H1 (cell line): ENCODE data around the gene TOPORS. TPM values are rescaled to one million over a fixed set of nuclear protein-coding genes. Genes with fewer than 3 reads are reported as not detected.

Source experiments
- CTCF ChIA-PET: fragments of 300-600 bp; sonication (Branson Sonifier 250); formaldehyde crosslinking; loops from one replicate; lab custom pipeline; 2021; ENCODE audit not compliant: partially characterized antibody; lab: Charles Lee
- POLR2A ChIA-PET: fragments of 300-600 bp; sonication (Branson Sonifier 250); formaldehyde crosslinking; loops from one replicate; lab custom pipeline; 2021; ENCODE audit warnings: inconsistent platforms; ENCODE audit not compliant: partially characterized antibody; lab: Charles Lee
- DNase-seq, 2 experiments: peaks; one replicate each; pipeline versions ENCODE4 v3.0.0 to v3.0.0-alpha.2; 2010 to 2022; ENCODE audit warnings: low spot score in 2 of 2, low read depth in 1 of 2, mixed read lengths in 1 of 2
- FAIRE-seq: peaks from 2 replicates; lab custom pipeline; 2011; peaks lifted over from hg19 to GRCh38; lab: Jason Lieb, UNC
- H2AFZ ChIP-seq: 2 replicates; pipeline ENCODE4 v1.8.1; 2012; ENCODE audit warnings: low read length, inconsistent platforms
- H2AK5ac ChIP-seq: 2 replicates; pipeline ENCODE4 v1.6.1; 2013; ENCODE audit warnings: low read depth, low read length
- H2BK120ac ChIP-seq: replicated peaks from 2 replicates; pipeline ENCODE3; 2013; ENCODE audit warnings: low read depth, low read length, inconsistent platforms
- H2BK12ac ChIP-seq: 2 replicates; pipeline ENCODE4 v1.6.1; 2013; ENCODE audit warnings: low read depth, low read length
- H2BK15ac ChIP-seq: 2 replicates; pipeline ENCODE4 v1.6.1; 2013; ENCODE audit warnings: low read length
- H2BK20ac ChIP-seq: 2 replicates; pipeline ENCODE4 v1.6.1; 2013; ENCODE audit warnings: low read length
- H2BK5ac ChIP-seq: 2 replicates; pipeline ENCODE4 v1.6.1; 2013; ENCODE audit warnings: low read depth, low read length
- H3K14ac ChIP-seq: 2 replicates; pipeline ENCODE4 v1.6.1; 2013; ENCODE audit warnings: inconsistent platforms; ENCODE audit not compliant: insufficient read length
- H3K18ac ChIP-seq: 2 replicates; pipeline ENCODE4 v1.6.1; 2013; ENCODE audit warnings: low read length; ENCODE audit errors: extremely low read depth
- H3K23ac ChIP-seq: 2 replicates; pipeline ENCODE4 v1.6.1; 2013; ENCODE audit warnings: inconsistent platforms; ENCODE audit not compliant: insufficient read length
- H3K23me2 ChIP-seq: 2 replicates; pipeline ENCODE4 v1.6.1; 2013; ENCODE audit warnings: low read depth, low read length
- H3K27ac ChIP-seq: 2 replicates; pipeline ENCODE4 v1.6.1; 2011; ENCODE audit warnings: low read depth, low read length, inconsistent platforms
- H3K27me3 ChIP-seq, 4 experiments: replicated peaks in 1 of 4; 1 replicate in 1 of 4; 2 replicates in 3 of 4; pipeline versions ENCODE4 v1.6.1 to v1.8.1; 2011 to 2013; ENCODE audit warnings: low read length in 3 of 4, mild to moderate bottlenecking in 3 of 4, inconsistent platforms in 2 of 4, mixed read lengths in 2 of 4, moderate library complexity in 1 of 4; ENCODE audit not compliant: control insufficient read depth in 3 of 4, insufficient read depth in 3 of 4; ENCODE audit errors: extremely low read depth in 1 of 4
- H3K36me3 ChIP-seq, 4 experiments: 2 replicates each; pipeline versions ENCODE4 v1.6.1 to v1.8.1; 2011 to 2013; ENCODE audit warnings: mild to moderate bottlenecking in 4 of 4, low read length in 3 of 4, moderate library complexity in 2 of 4, control low read depth in 1 of 4, inconsistent platforms in 1 of 4; ENCODE audit not compliant: insufficient read depth in 4 of 4, control insufficient read depth in 2 of 4
- H3K4ac ChIP-seq: replicated peaks from 2 replicates; pipeline ENCODE3; 2013; ENCODE audit warnings: low read length, low read depth, mixed read lengths, inconsistent platforms; ENCODE audit not compliant: insufficient read length
- H3K4me1 ChIP-seq, 4 experiments: replicated peaks in 1 of 4; 1 replicate in 1 of 4; 2 replicates in 3 of 4; pipeline versions ENCODE4 v1.6.1 to v1.8.1; 2011 to 2013; ENCODE audit warnings: low read length in 3 of 4, inconsistent platforms in 2 of 4, mixed read lengths in 1 of 4; ENCODE audit not compliant: insufficient read depth in 4 of 4, control insufficient read depth in 3 of 4
- H3K4me2 ChIP-seq, 2 experiments: 2 replicates each; pipeline versions ENCODE4 v1.6.1 to v1.8.1; 2011 to 2013; ENCODE audit warnings: low read depth in 2 of 2, low read length in 2 of 2, control low read depth in 1 of 2, inconsistent platforms in 1 of 2, mild to moderate bottlenecking in 1 of 2; ENCODE audit not compliant: insufficient read depth in 1 of 2
- H3K4me3 ChIP-seq, 4 experiments: fragments of 200-600, 300-600 bp in 1 of 4; sonication (generic), shearing (Covaris generic), sonication (Bioruptor Twin) in 1 of 4; 2 replicates each; pipeline versions ENCODE4 v1.5.1 to v1.8.1; 2011 to 2016; ENCODE audit warnings: low read length in 4 of 4, low read depth in 3 of 4, control low read depth in 2 of 4, inconsistent platforms in 2 of 4, mild to moderate bottlenecking in 2 of 4, mixed read lengths in 1 of 4, moderate library complexity in 1 of 4; ENCODE audit not compliant: insufficient read depth in 2 of 4; ENCODE audit errors: extremely low read depth in 1 of 4
- H3K56ac ChIP-seq: replicated peaks from 2 replicates; pipeline ENCODE3; 2013; ENCODE audit warnings: low read depth, mild to moderate bottlenecking, mixed read lengths, low read length, inconsistent platforms; ENCODE audit not compliant: insufficient read length
- H3K79me1 ChIP-seq: 2 replicates; pipeline ENCODE4 v1.6.1; 2013; ENCODE audit warnings: low read depth, low read length, control low read depth
- H3K79me2 ChIP-seq, 2 experiments: 2 replicates each; pipeline versions ENCODE4 v1.6.1 to v1.8.1; 2012 to 2013; ENCODE audit warnings: low read length in 2 of 2, mild to moderate bottlenecking in 2 of 2, inconsistent platforms in 1 of 2; ENCODE audit not compliant: insufficient read depth in 2 of 2, control insufficient read depth in 1 of 2
- H3K9ac ChIP-seq, 4 experiments: replicated peaks in 1 of 4; 1 replicate in 1 of 4; 2 replicates in 3 of 4; pipeline versions ENCODE4 v1.6.1 to v1.8.1; 2011 to 2013; ENCODE audit warnings: low read depth in 3 of 4, low read length in 3 of 4, control low read depth in 2 of 4, mild to moderate bottlenecking in 2 of 4, moderate library complexity in 2 of 4, inconsistent platforms in 1 of 4; ENCODE audit errors: extremely low read depth in 1 of 4
- H3K9me3 ChIP-seq, 2 experiments: 2 replicates each; pipeline versions ENCODE4 v1.6.1 to v1.8.1; 2012 to 2013; ENCODE audit warnings: mild to moderate bottlenecking in 2 of 2, moderate library complexity in 2 of 2, control low read depth in 1 of 2, inconsistent platforms in 1 of 2, low read depth in 1 of 2, low read length in 1 of 2, mixed read lengths in 1 of 2; ENCODE audit not compliant: insufficient read depth in 2 of 2
- H4K20me1 ChIP-seq, 2 experiments: replicated peaks in 1 of 2; 2 replicates each; pipeline versions ENCODE3 to v1.8.1; 2011 to 2013; ENCODE audit warnings: inconsistent platforms in 2 of 2, low read length in 2 of 2, mild to moderate bottlenecking in 1 of 2; ENCODE audit not compliant: insufficient read depth in 2 of 2, control insufficient read depth in 1 of 2
- H4K5ac ChIP-seq: 2 replicates; pipeline ENCODE4 v1.6.1; 2013; ENCODE audit warnings: low read length, low read depth, mixed read lengths, inconsistent platforms; ENCODE audit not compliant: insufficient read length
- H4K8ac ChIP-seq: 2 replicates; pipeline ENCODE4 v1.8.0; 2013; ENCODE audit warnings: mild to moderate bottlenecking, moderate library complexity, low read length, inconsistent platforms; ENCODE audit not compliant: insufficient read depth; ENCODE audit errors: extremely low read depth
- H4K91ac ChIP-seq: replicated peaks from 2 replicates; pipeline ENCODE3; 2013; ENCODE audit warnings: low read length, mixed read lengths, inconsistent platforms; ENCODE audit not compliant: insufficient read length
- JUND ChIP-seq: IDR thresholded peaks from 2 replicates; pipeline ENCODE4 v1.6.1; 2011; ENCODE audit warnings: mild to moderate bottlenecking, improper control_type of control experiment, low read length
- NANOG ChIP-seq: IDR thresholded peaks from 2 replicates; pipeline ENCODE4 v1.6.1; 2011; ENCODE audit warnings: low read length, low read depth, mild to moderate bottlenecking, inconsistent platforms; ENCODE audit not compliant: insufficient read depth, poor library complexity, severe bottlenecking
- PHF8 ChIP-seq: fragments of 200-600 bp; sonication (generic); conservative IDR thresholded peaks from 2 replicates; pipeline ENCODE4 v1.7.1; 2012; ENCODE audit warnings: low read depth, mild to moderate bottlenecking, inconsistent platforms, low read length, moderate library complexity
- RAD21 ChIP-seq, 2 experiments: IDR thresholded peaks in 1 of 2; conservative IDR thresholded peaks in 1 of 2; 2 replicates each; pipeline ENCODE4 v1.6.1; 2011; ENCODE audit warnings: low read depth in 2 of 2, low read length in 2 of 2, improper control_type of control experiment in 1 of 2, inconsistent platforms in 1 of 2, mild to moderate bottlenecking in 1 of 2, moderate library complexity in 1 of 2
- RFX5 ChIP-seq: IDR thresholded peaks from 2 replicates; pipeline ENCODE4 v1.6.1; 2011; ENCODE audit warnings: low read depth, low read length, improper control_type of control experiment, borderline replicate concordance
- WGBS, 2 experiments: shearing (Covaris generic) in 1 of 2; methylation state at CpG; one replicate each; pipeline versions ENCODE4 v1.1.6 to v1.1.7; 2013 to 2015; ENCODE audit warnings: low lambda C conversion rate in 2 of 2, mixed read lengths in 2 of 2, inconsistent platforms in 1 of 2, low coverage in 1 of 2, missing lambda C conversion rate in 1 of 2; ENCODE audit not compliant: insufficient replicate concordance in 2 of 2, insufficient coverage in 1 of 2, insufficient read length in 1 of 2; ENCODE audit errors: extremely low coverage in 1 of 2, missing lambda C conversion rate in 1 of 2; 5-methylcytosine and 5-hydroxymethylcytosine counted together
- polyA plus RNA-seq, 7 experiments: library from polyadenylated mRNA; depleted of rRNA in 3 of 7; stranded (reverse) in 5 of 7; unstranded in 2 of 7; fragments of >200 nt in 5 of 7; fragments of 200-250 nt in 2 of 7; gene quantifications; 1 replicate in 5 of 7; 2 replicates in 1 of 7; 4 replicates in 1 of 7; pipeline versions ENCODE4 v1.2.1 to v1.2.3, GENCODE V29; 2011 to 2013; ENCODE audit warnings: missing spikeins in 2 of 7, mixed read lengths in 2 of 7
- total RNA-seq: library from RNA; stranded (reverse); fragmentation: NEBNext Ultra II Directional; extraction: Animal tissue kit (Norgen Biotek cat#: 25700); gene quantifications from 2 replicates; pipeline ENCODE4 v1.2.1, GENCODE V29; 2021
- TF ChIP-seq, protein P1 (sequence below), 3 experiments: IDR thresholded peaks; 1 replicate in 2 of 3; 2 replicates in 1 of 3; pipeline versions ENCODE4 v1.5.1 to v1.6.1; 2011; ENCODE audit warnings: low read length in 3 of 3, mild to moderate bottlenecking in 3 of 3, inconsistent platforms in 2 of 3, low read depth in 1 of 3, moderate library complexity in 1 of 3; ENCODE audit not compliant: insufficient read depth in 1 of 3; ENCODE audit errors: control extremely low read depth in 1 of 3

The TOPORS gene
- total and polyA plus RNA-seq, 2 of the 8 experiments (the other 6 are each of a cell fraction or from before 2014, with no cell fraction given) = 10.3 to 30.7 TPM

DNA sequence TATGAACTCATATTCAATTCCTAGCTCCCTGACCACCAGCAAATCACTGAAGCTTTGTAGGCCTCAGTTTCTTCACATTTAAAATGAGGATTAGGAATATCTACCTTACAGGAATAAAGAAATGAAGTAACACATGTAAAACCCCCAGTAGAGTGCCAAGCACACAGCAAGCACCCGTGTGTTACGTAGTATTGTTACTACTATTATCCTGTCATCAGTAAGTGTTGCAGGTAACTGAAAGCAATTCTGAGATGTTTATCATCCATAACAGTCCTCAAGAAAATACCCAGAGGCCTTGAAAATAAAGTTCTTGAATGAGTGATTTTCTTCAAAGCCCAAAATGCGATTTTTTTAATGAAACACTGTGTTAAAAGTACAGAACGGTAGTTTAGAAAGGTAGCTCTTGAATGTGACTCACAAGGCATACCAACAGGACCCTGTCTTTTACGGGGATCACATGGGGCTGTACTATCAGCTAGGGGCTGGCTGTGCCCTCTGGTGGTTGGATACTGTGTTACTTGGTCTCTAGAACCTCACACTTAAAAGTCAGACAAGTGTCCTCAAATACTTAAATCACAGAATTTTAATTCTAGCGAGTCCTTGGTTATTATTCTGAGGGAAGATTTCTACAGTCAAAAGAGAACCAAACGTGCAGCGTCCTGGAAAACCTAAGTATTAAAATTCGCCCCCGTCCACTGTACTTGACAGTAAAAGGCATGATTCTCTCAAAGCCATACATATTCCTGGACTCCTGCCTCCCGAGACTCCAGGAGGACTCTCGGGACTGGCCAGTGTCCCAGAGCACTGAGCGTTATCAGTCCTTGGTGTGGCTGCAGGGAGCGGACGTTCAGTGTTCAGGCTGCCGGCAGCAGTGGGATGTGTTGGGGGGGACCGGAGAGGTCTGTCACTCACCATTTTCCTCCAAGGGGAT, 19.8 kb upstream of the TOPORS start:
- H2BK120ac ChIP-seq = no peak overlapping the region
- H2AFZ ChIP-seq = peak overlapping the region; percentile 88
- H3K27me3 ChIP-seq = no peaks in the 10 kb centered on the region
- no peak overlapping the region for H4K5ac ChIP-seq
- 3% methylated on average over 17 of the region's 17 CpGs; no CpG with 5 or more reads in 1 of the 2 experiments for WGBS, 2 experiments
- no peak overlapping the region for H3K14ac ChIP-seq
- peak overlapping the region; percentile 70 to 98 (median 98) for H3K4me3 ChIP-seq
- H3K4me1 ChIP-seq = peaks cover 0 to 4% (median under 1%) of the 10 kb centered on the region in 4 experiments; a peak in 2 of 7 replicates
- peak overlapping the region; percentile 85; the same call in 1 of the 2 replicates for H2BK5ac ChIP-seq
- H4K91ac ChIP-seq = no peak overlapping the region
- peaks cover 4 to 33% of the 10 kb centered on the region in 2 experiments; a peak in 3 of 4 replicates for H3K79me2 ChIP-seq
- no peak overlapping the region for H3K4ac ChIP-seq
- H3K23ac ChIP-seq = no peak overlapping the region
- no peak overlapping the region for H3K18ac ChIP-seq
- H3K36me3 ChIP-seq = peaks cover 0 to 5% (median under 1%) of the 10 kb centered on the region in 4 experiments; a peak in 2 of 8 replicates
- peak overlapping the region; percentile 81; the same call in 1 of the 2 replicates for H3K27ac ChIP-seq
- POLR2A ChIA-PET = interaction anchor here (0.6 to 3.8 kb wide), 6 partner anchors 11 to 453 kb away, joined by 3 to 24 read pairs (median 4); partner anchors contain the start of genes ACO1, DNAJA1, RIGI and SMIM27
- peak overlapping the region; percentile 53; the same call in 1 of the 2 replicates for H4K8ac ChIP-seq
- H3K79me1 ChIP-seq = peaks cover 4% of the 10 kb centered on the region; the same call in 1 of the 2 replicates
- peak overlapping the region; percentile 82 to 89 for H3K4me2 ChIP-seq
- no peak overlapping the region for H2BK12ac ChIP-seq
- H3K23me2 ChIP-seq = peaks cover 6% of the 10 kb centered on the region
- H2BK20ac ChIP-seq = no peak overlapping the region
- CTCF ChIA-PET = interaction anchor here (0.6 to 12.2 kb wide), 27 partner anchors 9 to 606 kb away, joined by 3 to 248 read pairs (median 4); partner anchors contain the start of genes RIGI, SMIM27 and TOPORS
- no peaks in the 10 kb centered on the region for H3K9me3 ChIP-seq
- peaks cover 0 to 6% of the 10 kb centered on the region in 2 experiments for H4K20me1 ChIP-seq
- H2AK5ac ChIP-seq = no peak overlapping the region
- peak; percentile 92 for FAIRE-seq
- H3K56ac ChIP-seq = peak overlapping the region; percentile 34
- no peak overlapping the region for H2BK15ac ChIP-seq
- peak overlapping the region; percentile 64 to 91 (median 78) for H3K9ac ChIP-seq
- peak in 1 of 2 experiments; percentile 49 for DNase-seq
- TF ChIP-seq JUND = 0 out of 2 replicates have a peak, but pooled peaks have one; percentile 12
- TF ChIP-seq, protein P1, sequence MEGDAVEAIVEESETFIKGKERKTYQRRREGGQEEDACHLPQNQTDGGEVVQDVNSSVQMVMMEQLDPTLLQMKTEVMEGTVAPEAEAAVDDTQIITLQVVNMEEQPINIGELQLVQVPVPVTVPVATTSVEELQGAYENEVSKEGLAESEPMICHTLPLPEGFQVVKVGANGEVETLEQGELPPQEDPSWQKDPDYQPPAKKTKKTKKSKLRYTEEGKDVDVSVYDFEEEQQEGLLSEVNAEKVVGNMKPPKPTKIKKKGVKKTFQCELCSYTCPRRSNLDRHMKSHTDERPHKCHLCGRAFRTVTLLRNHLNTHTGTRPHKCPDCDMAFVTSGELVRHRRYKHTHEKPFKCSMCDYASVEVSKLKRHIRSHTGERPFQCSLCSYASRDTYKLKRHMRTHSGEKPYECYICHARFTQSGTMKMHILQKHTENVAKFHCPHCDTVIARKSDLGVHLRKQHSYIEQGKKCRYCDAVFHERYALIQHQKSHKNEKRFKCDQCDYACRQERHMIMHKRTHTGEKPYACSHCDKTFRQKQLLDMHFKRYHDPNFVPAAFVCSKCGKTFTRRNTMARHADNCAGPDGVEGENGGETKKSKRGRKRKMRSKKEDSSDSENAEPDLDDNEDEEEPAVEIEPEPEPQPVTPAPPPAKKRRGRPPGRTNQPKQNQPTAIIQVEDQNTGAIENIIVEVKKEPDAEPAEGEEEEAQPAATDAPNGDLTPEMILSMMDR (IDR thresholded peaks at IDR 0.05; ENCODE audit: control extremely low read depth in 1 of 3, insufficient read depth in 1 of 3, low read depth in 1 of 3, low read length in 3 of 3) = peak; percentile 51 to 77 (median 71)
- TF ChIP-seq PHF8 = no peak
- TF ChIP-seq NANOG = no peak
- TF ChIP-seq RAD21 (IDR thresholded peaks at IDR 0.05 in 1 of 2, conservative IDR thresholded peaks at IDR 0.05 in 1 of 2; ENCODE audit: low read depth in 2 of 2, low read length in 2 of 2) = peak; percentile 68 to 77
- no peak for TF ChIP-seq RFX5
